GM18868 (cell line): ENCODE data around the gene EXOSC6.
"Not testable (repeated sequence)": the region's sequence is repeated elsewhere in the genome, so short reads cannot be mapped to it uniquely, and the experiment has no call there.

Experiments used
- ATAC-seq: cut with Tn5 transposase; IDR thresholded peaks from one replicate; pipeline ENCODE4 v1.9.1; 2021; ENCODE audit warnings: mild to moderate bottlenecking, moderate library complexity; ENCODE audit not compliant: unreplicated experiment

Gene EXOSC6

DNA sequence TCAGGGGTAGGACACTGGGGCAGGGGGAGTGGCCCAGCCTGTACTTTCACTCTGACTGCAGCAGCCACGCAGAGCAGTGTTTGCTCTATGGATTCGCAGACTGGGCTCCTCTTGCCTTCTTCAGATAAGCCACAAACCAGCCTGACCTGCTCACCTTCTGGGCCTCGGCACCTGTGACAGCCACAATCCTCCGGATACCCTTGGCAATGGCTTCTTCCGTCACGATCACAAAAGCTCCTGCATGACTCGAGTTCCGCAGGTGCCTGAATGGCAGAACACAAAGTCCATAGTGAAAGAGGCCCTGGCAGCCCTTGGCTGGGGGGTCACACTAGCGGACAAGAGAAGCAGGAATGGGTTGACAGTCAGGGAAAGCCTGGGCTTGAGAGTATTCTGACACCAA lies 3.8 kb upstream of the EXOSC6 start:
- ATAC-seq, result no peak

DNA sequence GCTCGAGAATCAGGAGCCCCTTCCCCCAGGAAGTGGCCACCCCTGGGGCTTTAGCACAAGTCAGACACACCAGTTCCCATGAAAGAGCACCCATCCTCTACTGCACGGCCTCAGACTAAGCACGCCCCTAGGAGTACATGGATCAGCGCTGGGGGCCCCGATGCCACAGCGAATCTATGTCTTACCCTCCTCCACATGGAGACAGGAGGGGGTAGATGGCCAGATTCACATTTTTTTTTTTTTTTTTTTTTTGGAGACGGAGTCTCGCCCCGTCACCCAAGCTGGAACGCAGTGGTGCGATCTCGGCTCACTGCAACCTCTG lies 3.2 kb upstream of the EXOSC6 start:
- ATAC-seq, result no peak

GRCh38 chr16:70254180-70254964 lies 2.6 kb upstream of the EXOSC6 start:
- no peak for ATAC-seq

DNA sequence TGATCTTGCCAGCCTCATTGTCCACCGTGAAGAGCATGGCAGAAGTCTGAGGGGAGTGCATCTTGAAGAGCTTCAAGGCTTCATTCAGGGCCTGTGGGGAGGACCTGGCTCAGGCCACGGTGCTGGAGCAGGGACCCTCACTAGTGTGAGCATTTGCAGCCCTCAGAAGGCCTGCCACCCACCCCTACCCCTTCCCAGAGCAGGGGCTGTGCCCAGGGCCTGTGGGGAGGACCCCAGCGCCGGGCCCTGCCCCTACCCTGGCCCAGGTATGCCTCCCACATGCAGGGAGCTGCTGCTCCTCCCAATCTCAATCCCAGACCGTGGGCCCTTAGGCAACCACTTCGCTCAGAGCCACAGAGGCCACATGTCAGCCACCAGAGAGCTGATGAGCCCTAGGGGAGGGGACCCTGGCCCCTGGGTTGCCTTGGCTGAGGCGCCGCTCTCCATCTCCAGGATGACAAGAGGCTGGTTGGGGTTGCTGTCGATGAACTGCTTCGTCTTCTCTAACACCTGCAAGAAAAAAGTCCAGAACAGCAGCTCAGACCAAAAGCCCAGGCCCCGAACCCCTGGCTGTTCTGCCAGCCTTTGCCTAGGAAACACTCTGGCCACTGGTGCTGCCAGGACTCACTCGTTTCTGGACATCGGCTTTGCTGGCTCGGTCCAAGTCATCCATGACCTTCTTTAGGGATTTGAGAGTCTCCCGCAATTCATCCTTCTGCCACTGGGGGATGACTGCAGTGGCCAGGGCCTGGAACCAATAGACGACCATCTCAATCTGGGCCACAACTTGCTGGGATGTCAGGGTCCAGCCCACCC lies 1.8 kb upstream of the EXOSC6 start:
- no peak for ATAC-seq

DNA sequence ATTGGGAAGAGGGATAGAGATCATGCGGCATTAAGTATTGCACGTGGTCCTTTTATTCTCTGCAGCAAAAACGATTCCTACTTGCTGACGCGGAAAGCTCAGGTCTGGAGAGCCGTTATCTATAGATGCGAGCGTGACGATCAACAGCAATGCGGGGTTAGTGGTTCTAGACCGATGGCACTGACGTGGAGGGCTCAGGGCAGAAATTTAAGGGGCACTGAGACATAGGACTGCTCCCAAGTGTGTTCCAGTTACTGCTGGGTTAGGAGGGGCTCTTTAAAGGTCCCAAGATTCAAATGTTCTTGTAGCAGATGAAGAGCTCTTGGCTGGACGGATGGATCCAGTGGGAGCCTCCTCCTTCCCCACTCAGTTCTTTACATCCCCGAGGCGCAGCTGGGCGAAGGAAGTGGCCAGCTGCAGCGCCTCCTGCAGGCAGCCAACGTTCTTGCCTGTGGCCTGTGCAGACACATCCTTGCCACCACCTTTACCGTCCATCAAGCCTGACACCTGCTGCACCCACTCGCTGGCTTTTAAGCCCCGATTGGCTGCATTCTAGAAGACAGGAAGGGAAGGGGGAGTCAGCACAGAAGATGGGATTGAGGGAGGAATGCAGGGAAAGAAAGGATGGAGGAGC lies 732 bp upstream of the EXOSC6 start:
- no peak for ATAC-seq

GRCh38 chr16:70250748-70251628 lies 752 bp downstream of the EXOSC6 start:
- ATAC-seq, result peak; percentile 40

GRCh38 chr16:70249697-70250096 lies 2.0 kb downstream of the EXOSC6 start:
- ATAC-seq, result not testable (repeated sequence)

DNA sequence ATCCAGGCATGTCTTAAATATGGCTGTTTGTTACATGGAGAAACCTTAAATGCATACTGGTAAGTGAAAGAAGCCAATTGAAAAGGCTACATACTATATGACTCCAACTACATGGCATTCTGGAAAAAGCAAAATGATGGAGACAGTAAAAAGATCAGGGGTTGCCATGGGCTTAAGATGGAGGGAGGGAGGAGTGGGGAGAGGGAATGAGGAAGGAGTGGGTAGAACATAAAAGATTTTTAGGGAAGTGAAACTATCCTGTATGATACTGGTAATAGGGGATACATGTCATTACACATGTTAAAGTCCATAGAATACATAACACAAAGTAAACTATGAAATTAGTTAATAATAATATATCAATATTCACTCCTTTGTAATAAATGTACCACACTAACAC lies 13.0 kb downstream of the EXOSC6 start:
- ATAC-seq, result not testable (repeated sequence)

DNA sequence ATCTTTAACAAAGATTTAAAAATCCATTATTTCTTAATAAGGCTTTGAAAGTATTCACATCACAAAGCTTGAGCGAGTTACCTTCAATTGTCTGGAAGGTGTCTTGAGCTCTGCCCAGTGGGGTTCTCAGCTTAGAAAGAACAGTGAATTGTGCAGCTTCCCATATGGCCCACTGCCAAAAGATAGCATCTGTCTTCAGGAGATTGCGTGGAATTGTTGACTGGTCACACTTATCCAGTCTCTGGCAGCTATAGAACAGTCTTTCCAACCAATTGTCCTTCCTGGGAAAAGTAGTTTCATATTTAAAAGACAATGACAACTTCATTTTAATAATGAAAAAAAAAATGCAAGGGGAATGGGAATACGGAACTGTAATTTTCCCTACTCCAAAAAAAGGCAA lies 19.9 kb downstream of the EXOSC6 start:
- not testable (repeated sequence) for ATAC-seq

DNA sequence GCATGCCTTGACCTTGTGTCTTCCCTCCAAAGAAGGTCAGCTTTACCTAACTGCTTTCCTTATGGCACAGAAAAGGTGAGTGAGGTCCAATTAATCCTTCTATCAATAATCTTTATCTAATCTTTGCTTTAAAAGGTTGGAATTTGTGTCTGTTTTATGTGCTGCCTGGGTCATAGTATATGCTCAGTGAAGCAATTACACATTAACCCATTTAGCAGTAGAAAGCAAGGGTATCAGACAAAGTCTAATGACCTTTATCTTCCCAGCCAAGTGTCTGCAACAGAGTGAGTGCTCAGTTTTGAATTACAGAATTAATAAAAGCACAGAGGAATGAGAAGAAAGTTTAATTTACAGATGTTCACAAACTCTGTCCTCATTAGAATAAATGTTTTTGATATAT lies 25.7 kb downstream of the EXOSC6 start:
- not testable (repeated sequence) for ATAC-seq

DNA sequence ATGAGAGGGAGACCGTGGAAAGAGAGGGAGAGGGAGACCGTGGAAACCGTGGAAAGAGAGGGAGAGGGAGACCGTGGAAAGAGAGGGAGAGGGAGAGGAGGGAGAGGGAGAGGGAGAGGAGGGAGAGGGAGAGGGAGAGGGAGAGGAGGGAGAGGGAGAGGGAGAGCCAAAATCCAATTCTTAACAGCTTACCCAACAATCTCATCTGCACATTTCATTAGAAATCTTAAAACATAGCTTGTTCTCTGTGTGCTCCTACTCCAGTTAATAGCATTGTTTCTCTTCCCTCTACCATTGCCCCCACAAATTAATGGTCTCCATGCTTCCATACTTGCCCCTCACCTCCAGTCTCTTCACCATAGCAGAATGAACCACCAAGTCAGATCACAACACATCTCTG lies 26.3 kb downstream of the EXOSC6 start:
- not testable (repeated sequence) for ATAC-seq

DNA sequence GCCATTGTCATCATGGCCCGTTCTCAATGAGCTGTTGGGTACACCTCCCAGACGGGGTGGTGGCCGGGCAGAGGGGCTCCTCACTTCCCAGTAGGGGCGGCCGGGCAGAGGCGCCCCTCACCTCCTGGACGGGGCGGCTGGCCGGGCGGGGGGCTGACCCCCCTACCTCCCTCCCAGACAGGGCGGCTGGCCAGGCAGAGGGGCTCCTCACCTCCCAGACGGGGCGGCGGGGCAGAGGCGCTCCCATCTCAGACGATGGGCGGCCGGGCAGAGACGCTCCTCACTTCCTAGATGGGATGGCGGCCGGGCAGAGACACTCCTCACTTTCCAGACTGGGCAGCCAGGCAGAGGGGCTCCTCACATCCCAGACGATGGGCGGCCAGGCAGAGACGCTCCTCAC lies 27.1 kb downstream of the EXOSC6 start:
- ATAC-seq, result not testable (repeated sequence)

- not testable (repeated sequence) for ATAC-seq
These were observed 27.7 kb downstream of the EXOSC6 start for GRCh38 chr16:70223971-70224513.

GRCh38 chr16:70223216-70223615 lies 28.5 kb downstream of the EXOSC6 start:
- ATAC-seq, result not testable (repeated sequence)

DNA sequence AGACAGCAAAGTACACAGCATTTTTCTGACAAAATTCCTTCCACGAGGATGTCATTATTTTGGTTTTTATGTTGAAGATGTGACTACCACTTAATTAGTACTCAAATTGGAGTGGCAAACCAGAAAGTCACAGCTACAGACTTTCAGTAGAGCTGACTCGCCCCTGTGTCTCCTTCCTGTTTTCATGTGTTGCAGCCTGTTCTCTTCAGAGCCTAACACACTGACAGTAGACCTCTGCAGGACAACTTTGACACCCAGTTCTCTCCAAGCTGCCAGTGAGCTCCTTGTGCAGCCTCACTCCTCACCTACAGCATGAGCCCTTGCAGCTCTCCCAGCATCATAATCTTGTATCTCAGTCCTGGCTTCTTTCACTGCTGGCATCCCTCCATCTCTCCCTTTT lies 29.2 kb downstream of the EXOSC6 start:
- ATAC-seq, result not testable (repeated sequence)

DNA sequence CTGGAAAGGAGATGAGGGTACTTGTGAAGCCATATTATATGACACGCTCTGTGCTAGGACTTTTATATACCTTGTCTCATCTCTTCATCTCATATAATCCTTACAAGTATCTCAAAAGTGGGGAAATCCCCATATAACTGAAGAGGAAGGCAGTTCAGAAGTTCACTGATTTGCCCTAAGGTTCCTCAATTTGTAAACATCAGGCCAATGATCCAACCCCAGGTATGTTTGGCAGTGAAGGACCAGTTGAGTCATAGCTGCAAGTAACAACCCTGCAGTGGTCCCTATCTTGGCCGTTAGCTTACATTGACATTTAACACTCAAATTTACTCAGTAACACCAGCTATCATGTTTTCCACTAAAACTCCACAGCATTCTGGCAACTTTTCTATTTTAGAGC lies 33.2 kb downstream of the EXOSC6 start:
- ATAC-seq, result not testable (repeated sequence)

DNA sequence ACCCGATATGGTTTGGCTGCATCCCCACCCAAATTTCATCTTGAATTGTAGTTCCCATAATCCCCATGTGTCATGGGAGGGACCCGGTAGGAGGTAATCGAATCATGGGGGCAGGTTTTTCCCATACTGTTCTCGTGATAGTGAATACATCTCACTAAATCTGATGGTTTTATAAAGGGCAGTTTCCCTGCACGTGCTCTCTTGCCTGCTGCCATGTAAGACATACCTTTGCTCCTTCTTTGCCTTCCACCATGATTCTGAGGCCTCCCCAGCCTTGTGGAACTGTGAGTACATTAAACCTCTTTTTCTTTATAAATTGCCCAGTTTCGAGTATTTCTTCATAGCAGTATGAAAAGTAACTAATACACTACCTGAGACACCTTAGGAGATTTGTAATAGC lies 45.4 kb downstream of the EXOSC6 start:
- ATAC-seq, result not testable (repeated sequence)

- not testable (repeated sequence) for ATAC-seq
These were observed 46.9 kb downstream of the EXOSC6 start for GRCh38 chr16:70204668-70205405.

DNA sequence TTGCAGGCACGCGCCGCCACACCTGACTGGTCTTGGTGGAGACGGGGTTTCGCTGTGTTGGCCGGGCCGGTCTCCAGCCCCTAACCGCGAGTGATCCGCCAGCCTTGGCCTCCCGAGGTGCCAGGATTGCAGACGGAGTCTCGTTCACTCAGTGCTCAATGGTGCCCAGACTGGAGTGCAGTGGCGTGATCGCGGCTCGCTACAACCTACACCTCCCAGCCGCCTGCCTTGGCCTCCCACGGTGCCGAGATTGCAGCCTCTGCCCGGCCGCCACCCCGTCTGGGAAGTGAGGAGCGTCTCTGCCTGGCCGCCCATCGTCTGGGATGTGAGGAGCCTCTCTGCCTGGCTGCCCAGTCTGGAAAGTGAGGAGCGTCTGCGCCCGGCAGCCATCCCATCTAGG lies 47.7 kb downstream of the EXOSC6 start:
- ATAC-seq, result not testable (repeated sequence)

- not testable (repeated sequence) for ATAC-seq
These were observed 48.2 kb downstream of the EXOSC6 start for GRCh38 chr16:70203508-70203907.
